Measurements from ENCODE around the gene WNK2.

DNA sequence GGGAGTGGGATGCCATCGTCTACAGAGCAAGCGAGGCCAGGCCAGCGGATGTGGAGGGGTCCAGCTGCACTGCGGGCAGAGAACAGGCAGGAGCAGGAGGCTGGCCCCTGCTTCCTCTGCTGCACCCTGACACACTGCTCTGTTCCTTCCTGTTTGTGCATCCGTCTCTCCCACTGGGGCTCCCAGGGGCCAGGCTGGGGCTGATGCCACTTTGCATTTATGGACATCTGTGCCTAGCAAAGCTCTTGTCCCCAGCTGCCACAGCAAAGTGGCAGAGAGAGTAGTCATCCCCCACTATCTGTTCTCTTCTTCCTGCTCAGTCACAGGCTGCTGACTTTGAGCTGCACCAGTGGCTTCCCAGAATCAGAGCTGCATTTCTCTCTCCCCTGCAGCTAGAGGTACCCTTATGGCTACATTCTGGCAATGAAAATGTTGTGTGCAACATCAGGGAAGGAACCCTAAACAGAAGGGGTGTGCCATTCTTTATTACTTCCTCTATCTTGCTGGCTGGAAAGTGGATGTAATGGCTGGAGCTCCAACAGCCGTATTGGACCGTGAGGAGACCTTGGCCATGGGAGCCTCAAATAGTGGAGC lies 45.7 kb upstream of the WNK2 start:
- TF ChIP-seq EZH2 (IDR thresholded peaks at IDR 0.05; ENCODE audit: insufficient read depth, low read length), result no peak
- TF ChIP-seq, protein P1, sequence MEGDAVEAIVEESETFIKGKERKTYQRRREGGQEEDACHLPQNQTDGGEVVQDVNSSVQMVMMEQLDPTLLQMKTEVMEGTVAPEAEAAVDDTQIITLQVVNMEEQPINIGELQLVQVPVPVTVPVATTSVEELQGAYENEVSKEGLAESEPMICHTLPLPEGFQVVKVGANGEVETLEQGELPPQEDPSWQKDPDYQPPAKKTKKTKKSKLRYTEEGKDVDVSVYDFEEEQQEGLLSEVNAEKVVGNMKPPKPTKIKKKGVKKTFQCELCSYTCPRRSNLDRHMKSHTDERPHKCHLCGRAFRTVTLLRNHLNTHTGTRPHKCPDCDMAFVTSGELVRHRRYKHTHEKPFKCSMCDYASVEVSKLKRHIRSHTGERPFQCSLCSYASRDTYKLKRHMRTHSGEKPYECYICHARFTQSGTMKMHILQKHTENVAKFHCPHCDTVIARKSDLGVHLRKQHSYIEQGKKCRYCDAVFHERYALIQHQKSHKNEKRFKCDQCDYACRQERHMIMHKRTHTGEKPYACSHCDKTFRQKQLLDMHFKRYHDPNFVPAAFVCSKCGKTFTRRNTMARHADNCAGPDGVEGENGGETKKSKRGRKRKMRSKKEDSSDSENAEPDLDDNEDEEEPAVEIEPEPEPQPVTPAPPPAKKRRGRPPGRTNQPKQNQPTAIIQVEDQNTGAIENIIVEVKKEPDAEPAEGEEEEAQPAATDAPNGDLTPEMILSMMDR (IDR thresholded peaks at IDR 0.05; ENCODE audit: insufficient read depth, low read depth, low read length), result no peak
